ENCODE data around the gene HTD2. TPM values are rescaled to one million over a fixed set of nuclear protein-coding genes. Genes with fewer than 3 reads are reported as not detected.

HTD2 gene
- 10 to 100 TPM in 1 of 2 donors, not detected in 1; 13.9 TPM for total RNA-seq

DNA sequence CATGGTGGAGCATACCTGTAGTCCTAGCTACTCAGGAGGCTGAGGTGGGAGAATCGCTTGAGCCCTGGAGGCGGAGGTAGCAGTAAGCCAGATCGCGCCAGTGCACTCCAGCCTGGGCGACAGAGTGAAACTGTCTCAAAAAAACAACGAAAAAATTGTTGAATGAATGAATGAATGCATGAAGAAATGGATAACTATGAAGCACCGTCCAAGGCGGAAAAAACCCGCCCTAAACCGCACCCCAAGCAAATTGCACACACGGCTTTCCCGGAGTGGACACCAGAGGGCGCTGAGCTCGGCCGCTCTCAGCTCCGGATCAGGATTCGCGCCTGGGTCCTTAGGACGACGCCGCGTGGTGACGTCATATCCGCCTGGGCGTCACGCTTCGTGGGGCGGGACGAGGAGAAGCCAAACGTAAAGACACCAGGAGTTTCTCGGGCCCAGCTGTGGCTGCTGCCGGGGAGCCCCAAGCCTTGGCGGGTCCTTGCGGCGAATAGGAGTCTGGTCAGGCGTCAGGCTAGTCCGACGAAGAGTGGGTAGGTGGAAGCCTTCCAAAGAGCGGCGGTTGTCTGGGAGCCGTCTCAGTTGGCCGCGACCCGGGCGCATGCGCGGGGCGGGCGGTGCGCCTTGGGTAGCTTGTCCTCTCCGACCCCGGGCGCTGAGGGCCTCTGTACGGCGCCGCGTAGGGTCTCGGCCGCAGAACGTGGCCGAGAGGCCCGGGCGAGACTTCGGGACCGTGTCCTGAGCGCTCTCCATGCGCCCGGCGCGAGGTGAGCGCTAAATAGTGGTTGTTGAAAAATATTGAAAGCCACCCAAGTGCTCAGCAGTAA lies at the start of gene HTD2, which contains the start of gene RPP14:
TSS of gene HTD2 (plus strand) at position 639 of the 830 bp plus-strand sequence. CDS start 11,094 bp downstream, outside the sequence.
TSS of gene RPP14 (plus strand) at position 364 of the 830 bp plus-strand sequence. CDS start 4,085 bp downstream, outside the sequence.
- DNase-seq (ENCODE audit: low spot score): peak; percentile 91
- TF ChIP-seq, protein P1, sequence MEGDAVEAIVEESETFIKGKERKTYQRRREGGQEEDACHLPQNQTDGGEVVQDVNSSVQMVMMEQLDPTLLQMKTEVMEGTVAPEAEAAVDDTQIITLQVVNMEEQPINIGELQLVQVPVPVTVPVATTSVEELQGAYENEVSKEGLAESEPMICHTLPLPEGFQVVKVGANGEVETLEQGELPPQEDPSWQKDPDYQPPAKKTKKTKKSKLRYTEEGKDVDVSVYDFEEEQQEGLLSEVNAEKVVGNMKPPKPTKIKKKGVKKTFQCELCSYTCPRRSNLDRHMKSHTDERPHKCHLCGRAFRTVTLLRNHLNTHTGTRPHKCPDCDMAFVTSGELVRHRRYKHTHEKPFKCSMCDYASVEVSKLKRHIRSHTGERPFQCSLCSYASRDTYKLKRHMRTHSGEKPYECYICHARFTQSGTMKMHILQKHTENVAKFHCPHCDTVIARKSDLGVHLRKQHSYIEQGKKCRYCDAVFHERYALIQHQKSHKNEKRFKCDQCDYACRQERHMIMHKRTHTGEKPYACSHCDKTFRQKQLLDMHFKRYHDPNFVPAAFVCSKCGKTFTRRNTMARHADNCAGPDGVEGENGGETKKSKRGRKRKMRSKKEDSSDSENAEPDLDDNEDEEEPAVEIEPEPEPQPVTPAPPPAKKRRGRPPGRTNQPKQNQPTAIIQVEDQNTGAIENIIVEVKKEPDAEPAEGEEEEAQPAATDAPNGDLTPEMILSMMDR (IDR thresholded peaks at IDR 0.05): peak; percentile 94

DNA sequence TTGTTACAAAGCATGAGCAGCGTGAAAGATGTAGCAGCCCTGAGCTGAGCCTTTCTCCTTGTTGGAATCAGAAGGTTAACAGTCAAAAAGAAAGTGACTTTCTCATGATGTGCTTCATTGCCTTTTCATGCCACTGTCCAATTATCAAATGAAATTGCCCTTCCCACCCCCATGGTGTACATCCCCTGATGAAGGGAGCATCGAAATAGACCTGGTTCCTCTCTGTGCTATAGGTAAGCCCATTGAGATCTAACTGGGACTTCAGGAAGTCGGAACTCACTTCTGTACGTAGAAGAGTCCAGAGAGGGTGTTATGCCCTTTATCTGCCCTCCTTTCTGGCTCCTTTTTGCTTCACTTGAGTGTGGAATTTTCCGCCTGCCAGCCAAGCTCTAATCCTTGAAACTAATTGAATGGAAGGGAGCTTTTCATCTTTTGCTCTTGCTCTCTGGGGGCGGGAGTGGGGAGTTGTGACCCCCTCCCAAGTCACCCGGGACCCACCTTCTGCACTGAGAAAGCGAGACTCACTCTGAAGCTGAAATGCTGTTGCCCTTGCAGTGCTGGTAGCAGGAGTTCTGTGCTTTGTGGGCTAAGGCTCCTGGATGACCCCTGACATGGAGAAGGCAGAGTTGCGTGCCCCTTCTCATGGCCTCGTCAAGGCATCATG lies 47.8 kb upstream of the HTD2 start:
- Histone ChIP-seq H3K4me3 (no peak overlapping the region), H3K27me3 (replicated peaks; ENCODE audit: insufficient read depth) (no peaks in the 10 kb centered on the region)
- ATAC-seq (ENCODE audit: insufficient number of reproducible peaks, low FRiP score, low read depth): no peak

More for the DNA sequence above, at the start of gene HTD2, which contains the start of gene RPP14:
- Histone ChIP-seq H3K27me3 (replicated peaks; ENCODE audit: insufficient read depth) (no peaks in the 10 kb centered on the region), H3K36me3 (peaks cover 5% of the 10 kb centered on the region), H3K4me1 (ENCODE audit: control insufficient read depth in 1 of 2, low read depth in 2 of 2) (peaks cover 22 to 24% of the 10 kb centered on the region in 2 donors), H3K4me3 (peak within 1 kb of the TSS; percentile 95), H3K27ac (peak within 1 kb of the TSS; percentile 90 to 98), H3K9me3 (no peaks in the 10 kb centered on the region)
- ATAC-seq (ENCODE audit: insufficient number of reproducible peaks, low FRiP score, low read depth): peak; percentile 93

GRCh38 chr3:58260261-58260731 lies 46.0 kb upstream of the HTD2 start:
- no peak overlapping the region for H3K27ac ChIP-seq
- no peaks in the 10 kb centered on the region for H3K9me3 ChIP-seq
- no peaks in the 10 kb centered on the region for H3K27me3 ChIP-seq (replicated peaks; ENCODE audit: insufficient read depth)
- no peaks in the 10 kb centered on the region for H3K36me3 ChIP-seq
- TF ChIP-seq, protein P1 (IDR thresholded peaks at IDR 0.05): no peak
- ATAC-seq (ENCODE audit: insufficient number of reproducible peaks, low FRiP score, low read depth) (no peak), DNase-seq (ENCODE audit: low spot score) (no peak)
- H3K4me1 ChIP-seq (ENCODE audit: control insufficient read depth in 1 of 2, low read depth in 2 of 2): no peaks in the 10 kb centered on the region
- H3K4me3 ChIP-seq: no peak overlapping the region

More for the DNA sequence above, 47.8 kb upstream of the HTD2 start:
- no peaks in the 10 kb centered on the region for H3K36me3 ChIP-seq
- DNase-seq (ENCODE audit: low spot score): no peak
- TF ChIP-seq, protein P1 (IDR thresholded peaks at IDR 0.05): no peak
- no peaks in the 10 kb centered on the region for H3K4me1 ChIP-seq (ENCODE audit: control insufficient read depth in 1 of 2, low read depth in 2 of 2)
- no peaks in the 10 kb centered on the region for H3K9me3 ChIP-seq
- H3K27ac ChIP-seq: no peak overlapping the region

- no peak overlapping the region for H3K4me3 ChIP-seq
- no peaks in the 10 kb centered on the region for H3K36me3 ChIP-seq
- ATAC-seq (ENCODE audit: insufficient number of reproducible peaks, low FRiP score, low read depth): no peak
- H3K9me3 ChIP-seq: no peaks in the 10 kb centered on the region
- TF ChIP-seq, protein P1 (IDR thresholded peaks at IDR 0.05): no peak
- H3K4me1 ChIP-seq (ENCODE audit: control insufficient read depth in 1 of 2, low read depth in 2 of 2): no peaks in the 10 kb centered on the region
- H3K27me3 ChIP-seq (replicated peaks; ENCODE audit: insufficient read depth): no peaks in the 10 kb centered on the region
- no peak for DNase-seq (ENCODE audit: low spot score)
- H3K27ac ChIP-seq: no peak overlapping the region
Observed at GRCh38 chr3:58260733-58261132, 45.6 kb upstream of the HTD2 start.

All from thoracic aorta (tissue), 2 donors.